ENCODE results near the gene GLB1L2. TPM values are rescaled to one million over a fixed set of nuclear protein-coding genes. Genes with fewer than 3 reads are reported as not detected.

GLB1L2 gene
- total RNA-seq, 1 experiment from 2014 or later: 27.1 TPM

- TF ChIP-seq EZH2phosphoT487 (IDR thresholded peaks at IDR 0.05; ENCODE audit: borderline replicate concordance): no peak
- no peak for TF ChIP-seq YY1 (IDR thresholded peaks at IDR 0.05; ENCODE audit: extremely low read depth, insufficient replicate concordance, low read depth, low read length)
- no peak for TF ChIP-seq EGR1 (IDR thresholded peaks at IDR 0.05; ENCODE audit: low read depth)
- TF ChIP-seq CBX3 (IDR thresholded peaks at IDR 0.05; ENCODE audit: low read depth): no peak
- no peak for TF ChIP-seq JUND (IDR thresholded peaks at IDR 0.05)
These were observed 83.3 kb downstream of the GLB1L2 start (continued) for GRCh38 chr11:134414766-134415765.

DNA sequence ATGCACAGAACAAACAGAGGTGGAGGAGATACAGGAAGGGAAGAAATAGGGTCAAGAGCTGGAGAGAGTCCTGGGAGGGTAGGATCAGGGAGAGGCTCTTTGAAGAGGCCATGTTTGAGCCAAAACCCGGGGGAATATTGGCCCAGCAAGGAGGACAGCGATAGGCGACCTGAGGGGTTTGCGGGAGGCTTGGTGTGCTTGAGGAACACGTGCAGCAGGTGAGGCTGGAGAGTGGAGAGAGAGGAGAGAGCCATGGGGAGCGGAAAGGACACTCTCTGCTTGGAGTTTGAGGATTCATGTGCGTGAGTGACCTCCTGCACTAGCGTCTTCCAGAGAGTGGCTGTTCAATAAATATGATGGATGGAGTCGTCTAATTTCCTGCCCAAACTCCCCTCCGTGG lies 84.9 kb downstream of the GLB1L2 start:
- CTCF ChIA-PET: no interaction called here
- H3K79me2 ChIP-seq (ENCODE audit: insufficient read depth, low read length): no peaks in the 10 kb centered on the region
- peaks cover 59% of the 10 kb centered on the region for H3K27me3 ChIP-seq (ENCODE audit: insufficient read depth, low read length)
- no peaks in the 10 kb centered on the region for H3K9me2 ChIP-seq (ENCODE audit: insufficient read depth)
- POLR2A ChIA-PET: no interaction called here
- RAD21 ChIA-PET (ENCODE audit: low non-redundant PET in 1 of 2, low total read pairs in 2 of 2, uncharacterized antibody in 2 of 2, unreplicated experiment in 2 of 2): no interaction called here
- H3K4me2 ChIP-seq (ENCODE audit: low read length): no peak overlapping the region
- TF ChIP-seq POLR2AphosphoS5 (IDR thresholded peaks at IDR 0.05; ENCODE audit: low read depth, low read length) (no peak), CBX3 (IDR thresholded peaks at IDR 0.05; ENCODE audit: low read depth) (no peak), MAX (IDR thresholded peaks at IDR 0.05) (no peak), EZH2 (IDR thresholded peaks at IDR 0.05) (no peak), ZNF274 (IDR thresholded peaks at IDR 0.05; ENCODE audit: low read depth, low read length) (no peak), EZH2phosphoT487 (IDR thresholded peaks at IDR 0.05; ENCODE audit: borderline replicate concordance) (no peak)
- TF ChIP-seq, protein P1, sequence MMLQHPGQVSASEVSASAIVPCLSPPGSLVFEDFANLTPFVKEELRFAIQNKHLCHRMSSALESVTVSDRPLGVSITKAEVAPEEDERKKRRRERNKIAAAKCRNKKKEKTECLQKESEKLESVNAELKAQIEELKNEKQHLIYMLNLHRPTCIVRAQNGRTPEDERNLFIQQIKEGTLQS (IDR thresholded peaks at IDR 0.05): no peak
- H3K4me3 ChIP-seq (replicated peaks in 1 of 2; ENCODE audit: low read depth in 1 of 2, low read length in 2 of 2): no peak overlapping the region
- no peak overlapping the region for H3K9ac ChIP-seq (ENCODE audit: low read length)
- H3K9me3 ChIP-seq (ENCODE audit: control insufficient read depth in 1 of 2, insufficient read depth in 1 of 2, low read depth in 1 of 2, low read length in 2 of 2): no peaks in the 10 kb centered on the region
- H3K4me1 ChIP-seq (ENCODE audit: control insufficient read depth in 1 of 2, insufficient read depth in 2 of 2, low read length in 2 of 2): no peaks in the 10 kb centered on the region
- no TSS peak for BruUV-seq (replicated peaks)
- intact Hi-C loops (cut with micrococcal nuclease): no loop called here
- DNase-seq (ENCODE audit: low read depth, low spot score) (no peak), ATAC-seq (no peak)
- no peaks in the 10 kb centered on the region for H3K36me3 ChIP-seq (ENCODE audit: control insufficient read depth in 1 of 2, insufficient read depth in 2 of 2, low read length in 2 of 2)
- no peaks in the 10 kb centered on the region for H4K20me1 ChIP-seq (ENCODE audit: insufficient read depth)
- H3K27ac ChIP-seq (ENCODE audit: low read depth, low read length): no peak overlapping the region
- H2AFZ ChIP-seq (ENCODE audit: low read depth, low read length, poor library complexity, severe bottlenecking): no peak overlapping the region

Measured in HCT116 (cell line).